Fibroblast of mammary gland (primary cell): Measurements from ENCODE around the gene ADRA2B.

Experiments used
- DNase-seq: peaks from one replicate; pipeline ENCODE4 v3.0.0-alpha.2; 2010; ENCODE audit warnings: low read depth
- H3K4me3 ChIP-seq: 2 replicates; pipeline ENCODE4 v1.5.1; 2011; ENCODE audit warnings: low read depth, mild to moderate bottlenecking, low read length, moderate library complexity; ENCODE audit not compliant: control insufficient read depth
- TF ChIP-seq, protein P1 (sequence below): conservative IDR thresholded peaks from 2 replicates; pipeline ENCODE4 v1.5.1; 2011; ENCODE audit warnings: low read depth, low read length, inconsistent platforms; ENCODE audit not compliant: control insufficient read depth, insufficient read depth

Gene ADRA2B

DNA sequence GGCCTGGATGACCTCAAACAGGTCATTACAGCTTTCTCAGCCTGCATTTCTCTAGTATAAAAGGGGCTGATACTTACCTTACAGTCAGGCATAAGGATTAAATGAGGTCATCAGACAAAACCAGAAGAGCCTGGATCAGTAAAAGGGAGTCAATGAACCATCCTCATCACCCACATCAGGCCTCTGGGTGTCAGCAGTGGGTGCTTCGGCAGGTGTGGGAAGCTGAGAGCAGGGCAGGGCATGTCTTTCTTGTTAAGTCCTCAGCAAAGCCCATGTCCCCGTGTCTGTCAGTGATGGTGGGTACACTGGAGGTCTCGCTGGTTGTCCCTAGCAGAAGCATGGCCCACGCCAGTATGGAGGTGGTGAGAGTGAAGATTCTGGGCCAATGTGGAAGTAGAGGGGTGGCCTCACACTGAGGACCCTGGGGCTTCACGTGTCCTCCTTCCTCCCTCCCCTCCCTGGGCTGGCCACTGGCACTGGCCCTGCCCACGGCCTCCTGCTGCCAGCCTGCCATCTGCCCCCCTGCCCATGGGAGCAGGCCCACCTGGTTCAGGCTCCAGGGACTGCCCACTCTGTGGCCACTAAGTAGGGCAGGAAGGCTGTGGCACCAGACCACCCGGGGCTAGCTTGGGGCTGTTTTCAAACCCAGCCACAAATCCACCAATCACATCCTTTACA lies 4.4 kb downstream of the ADRA2B start:
- no peak for DNase-seq
- TF ChIP-seq, protein P1, sequence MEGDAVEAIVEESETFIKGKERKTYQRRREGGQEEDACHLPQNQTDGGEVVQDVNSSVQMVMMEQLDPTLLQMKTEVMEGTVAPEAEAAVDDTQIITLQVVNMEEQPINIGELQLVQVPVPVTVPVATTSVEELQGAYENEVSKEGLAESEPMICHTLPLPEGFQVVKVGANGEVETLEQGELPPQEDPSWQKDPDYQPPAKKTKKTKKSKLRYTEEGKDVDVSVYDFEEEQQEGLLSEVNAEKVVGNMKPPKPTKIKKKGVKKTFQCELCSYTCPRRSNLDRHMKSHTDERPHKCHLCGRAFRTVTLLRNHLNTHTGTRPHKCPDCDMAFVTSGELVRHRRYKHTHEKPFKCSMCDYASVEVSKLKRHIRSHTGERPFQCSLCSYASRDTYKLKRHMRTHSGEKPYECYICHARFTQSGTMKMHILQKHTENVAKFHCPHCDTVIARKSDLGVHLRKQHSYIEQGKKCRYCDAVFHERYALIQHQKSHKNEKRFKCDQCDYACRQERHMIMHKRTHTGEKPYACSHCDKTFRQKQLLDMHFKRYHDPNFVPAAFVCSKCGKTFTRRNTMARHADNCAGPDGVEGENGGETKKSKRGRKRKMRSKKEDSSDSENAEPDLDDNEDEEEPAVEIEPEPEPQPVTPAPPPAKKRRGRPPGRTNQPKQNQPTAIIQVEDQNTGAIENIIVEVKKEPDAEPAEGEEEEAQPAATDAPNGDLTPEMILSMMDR, result no peak
- no peak overlapping the region for H3K4me3 ChIP-seq

DNA sequence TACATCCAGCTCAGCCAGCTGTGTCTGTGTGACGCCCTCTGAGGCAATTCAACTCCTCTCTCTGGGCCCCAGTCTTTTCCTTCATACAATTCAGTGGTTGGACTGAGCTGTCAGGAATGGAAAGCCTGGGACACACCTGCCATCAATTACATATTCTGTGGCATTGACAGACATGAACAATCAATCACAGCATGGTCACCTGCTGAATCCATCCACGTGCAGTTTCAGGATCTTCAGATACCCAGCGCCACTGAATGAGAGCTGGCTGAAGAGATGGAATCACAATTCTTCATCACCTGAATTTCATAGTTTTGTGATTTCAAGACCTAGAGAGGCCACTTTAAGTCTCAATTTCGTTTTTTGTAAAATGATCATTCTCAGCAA lies 5.1 kb downstream of the ADRA2B start:
- no peak overlapping the region for H3K4me3 ChIP-seq
- TF ChIP-seq, protein P1, result no peak
- DNase-seq, result no peak

GRCh38 chr2:96110621-96111256 lies 5.6 kb downstream of the ADRA2B start:
- TF ChIP-seq, protein P1, result no peak
- no peak overlapping the region for H3K4me3 ChIP-seq
- DNase-seq, result no peak

DNA sequence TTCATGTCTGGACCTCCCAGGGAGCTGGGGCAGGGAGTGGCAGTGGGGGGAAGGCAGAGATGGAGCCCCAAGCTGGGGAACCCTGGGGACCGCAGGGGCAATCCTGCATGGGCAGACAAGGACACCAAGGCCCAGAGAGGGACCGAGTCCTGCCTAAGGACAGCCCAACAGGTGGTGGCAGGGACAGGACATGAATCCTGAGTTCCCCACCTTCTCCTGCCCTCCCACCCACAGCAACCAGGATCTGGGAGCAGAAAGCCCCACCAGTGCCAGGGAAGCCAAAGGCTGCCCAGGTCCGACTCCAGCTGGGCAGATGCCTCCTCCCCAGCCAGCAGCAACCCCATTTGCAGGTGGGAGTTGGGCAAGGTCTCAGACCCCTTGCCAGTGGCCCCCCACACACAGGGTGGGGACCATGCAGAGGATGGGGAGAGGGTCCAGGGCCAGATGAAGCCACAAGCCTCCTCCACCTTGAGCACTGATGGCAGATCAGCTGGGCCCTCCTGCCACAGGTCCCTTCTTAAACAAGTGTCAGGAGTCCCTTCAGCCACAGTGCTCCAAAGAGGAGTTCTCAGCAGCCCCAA lies 6.3 kb downstream of the ADRA2B start:
- no peak for DNase-seq
- TF ChIP-seq, protein P1, result no peak

GRCh38 chr2:96109361-96109680 lies 7.0 kb downstream of the ADRA2B start:
- no peak for DNase-seq
- no peak overlapping the region for H3K4me3 ChIP-seq
- TF ChIP-seq, protein P1, result no peak

More for the DNA sequence above, 6.3 kb downstream of the ADRA2B start:
- no peak overlapping the region for H3K4me3 ChIP-seq

DNA sequence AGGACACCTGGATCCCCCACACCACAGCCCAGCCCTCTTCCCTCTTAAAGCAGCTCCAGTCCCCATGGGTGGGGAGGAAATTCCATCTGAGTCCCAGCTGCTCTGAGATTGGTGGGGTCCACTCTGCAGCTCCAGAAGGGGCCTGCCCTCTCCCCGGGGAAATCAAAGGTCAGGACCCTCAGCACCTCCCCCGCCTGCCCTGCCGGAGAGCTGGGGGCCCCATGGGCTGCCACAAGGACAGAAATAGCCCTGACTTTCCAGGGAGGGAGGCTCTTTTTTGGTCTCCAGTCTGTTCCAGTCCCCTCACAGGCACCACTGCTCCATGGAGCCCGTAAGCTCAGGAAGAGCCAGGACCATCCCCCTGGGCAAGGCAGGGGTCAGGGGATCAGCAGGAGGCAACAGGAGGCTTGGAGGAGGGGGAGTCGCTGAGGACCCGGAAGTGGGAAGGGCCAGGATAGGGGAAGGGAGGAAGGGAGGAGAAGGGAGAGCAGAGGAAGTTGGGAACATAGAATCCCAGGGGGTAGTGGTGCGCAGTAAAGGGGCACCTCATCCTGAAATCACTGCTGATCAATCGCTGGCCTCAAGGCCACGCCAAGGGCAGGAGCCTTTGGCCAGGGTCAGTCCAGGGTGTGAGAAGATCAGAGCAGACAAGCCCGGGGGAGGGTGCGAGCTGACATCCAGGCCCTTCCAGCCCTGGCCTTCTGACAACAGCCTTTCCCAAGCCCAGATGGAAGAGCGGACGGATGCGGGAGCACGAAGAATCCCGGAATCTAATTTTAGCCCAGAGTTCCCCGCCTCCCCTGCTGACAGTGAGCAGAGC lies 7.6 kb downstream of the ADRA2B start:
- TF ChIP-seq, protein P1, result no peak
- H3K4me3 ChIP-seq, result no peak overlapping the region
- peak; percentile 6 for DNase-seq
